GM12875 (cell line): Measurements from ENCODE around the gene DNAJB6.

Experiments used
- H3K4me3 ChIP-seq: one replicate; pipeline ENCODE4 v1.5.1; 2011; ENCODE audit warnings: low read depth, low read length, control low read depth
- TF ChIP-seq, protein P1 (sequence below): IDR thresholded peaks from 2 replicates; pipeline ENCODE4 v1.5.1; 2011; ENCODE audit warnings: low read depth, mild to moderate bottlenecking, control low read depth, inconsistent platforms, low read length, moderate library complexity, borderline replicate concordance; ENCODE audit not compliant: insufficient read depth

DNAJB6 gene

GRCh38 chr7:157412021-157412443, 75.2 kb downstream of the DNAJB6 start:
- TF ChIP-seq, protein P1, sequence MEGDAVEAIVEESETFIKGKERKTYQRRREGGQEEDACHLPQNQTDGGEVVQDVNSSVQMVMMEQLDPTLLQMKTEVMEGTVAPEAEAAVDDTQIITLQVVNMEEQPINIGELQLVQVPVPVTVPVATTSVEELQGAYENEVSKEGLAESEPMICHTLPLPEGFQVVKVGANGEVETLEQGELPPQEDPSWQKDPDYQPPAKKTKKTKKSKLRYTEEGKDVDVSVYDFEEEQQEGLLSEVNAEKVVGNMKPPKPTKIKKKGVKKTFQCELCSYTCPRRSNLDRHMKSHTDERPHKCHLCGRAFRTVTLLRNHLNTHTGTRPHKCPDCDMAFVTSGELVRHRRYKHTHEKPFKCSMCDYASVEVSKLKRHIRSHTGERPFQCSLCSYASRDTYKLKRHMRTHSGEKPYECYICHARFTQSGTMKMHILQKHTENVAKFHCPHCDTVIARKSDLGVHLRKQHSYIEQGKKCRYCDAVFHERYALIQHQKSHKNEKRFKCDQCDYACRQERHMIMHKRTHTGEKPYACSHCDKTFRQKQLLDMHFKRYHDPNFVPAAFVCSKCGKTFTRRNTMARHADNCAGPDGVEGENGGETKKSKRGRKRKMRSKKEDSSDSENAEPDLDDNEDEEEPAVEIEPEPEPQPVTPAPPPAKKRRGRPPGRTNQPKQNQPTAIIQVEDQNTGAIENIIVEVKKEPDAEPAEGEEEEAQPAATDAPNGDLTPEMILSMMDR = no peak
- H3K4me3 ChIP-seq = no peak overlapping the region

- TF ChIP-seq, protein P1 = no peak
- no peak overlapping the region for H3K4me3 ChIP-seq
Measured at GRCh38 chr7:157412491-157413180, 75.8 kb downstream of the DNAJB6 start.

GRCh38 chr7:157413881-157414701, 77.3 kb downstream of the DNAJB6 start:
- no peak overlapping the region for H3K4me3 ChIP-seq
- TF ChIP-seq, protein P1 = no peak

DNA sequence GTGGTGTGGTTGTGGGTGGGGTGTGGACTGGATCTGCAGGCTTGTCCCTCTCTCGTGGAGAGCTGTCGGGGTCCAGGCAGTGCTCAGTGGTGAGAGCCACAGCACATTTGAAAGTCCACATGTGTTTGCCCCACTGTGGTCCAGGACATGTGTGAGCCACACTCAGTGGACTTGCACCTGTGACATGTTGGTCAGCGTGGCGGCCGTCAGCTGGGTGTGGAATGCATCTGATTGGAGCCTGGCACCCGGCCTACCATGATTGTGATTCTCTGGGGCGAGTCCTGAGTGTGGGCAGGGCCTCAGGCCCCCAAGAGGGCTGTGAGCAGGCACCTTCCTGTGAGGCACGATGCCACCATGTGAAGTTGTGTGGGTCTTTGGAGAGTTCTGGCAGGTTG, 77.9 kb downstream of the DNAJB6 start:
- TF ChIP-seq, protein P1 = no peak

GRCh38 chr7:157415486-157415885, 78.7 kb downstream of the DNAJB6 start:
- no peak overlapping the region for H3K4me3 ChIP-seq
- TF ChIP-seq, protein P1 = no peak

More for the DNA sequence above, 77.9 kb downstream of the DNAJB6 start:
- H3K4me3 ChIP-seq = no peak overlapping the region

DNA sequence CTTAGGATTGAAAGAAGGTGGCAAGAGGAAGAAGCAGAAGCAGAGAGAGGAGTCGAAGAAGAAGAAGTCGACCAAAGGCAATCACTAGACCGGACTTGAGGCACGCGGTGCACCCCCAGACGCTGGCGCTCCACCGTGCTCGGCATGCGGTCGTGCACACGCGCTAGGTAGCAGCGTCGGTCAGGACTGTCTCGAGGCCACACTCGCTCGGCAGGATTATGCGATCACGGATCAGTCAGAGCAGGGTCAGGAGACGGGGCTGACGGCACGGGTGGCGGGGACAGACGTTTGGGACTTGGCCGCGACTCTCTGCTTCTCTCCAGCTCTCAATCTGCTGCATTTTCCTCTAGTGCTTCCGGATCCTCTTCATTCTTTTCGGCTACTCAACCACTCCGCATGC, 79.2 kb downstream of the DNAJB6 start:
- TF ChIP-seq, protein P1 = no peak
- H3K4me3 ChIP-seq = no peak overlapping the region
